GM12874 (cell line): ENCODE measurements around the gene IFITM5.

ENCODE experiments used
- TF ChIP-seq, protein P1 (sequence below): IDR thresholded peaks from 2 replicates; pipeline ENCODE4 v1.5.1; 2011; ENCODE audit warnings: low read depth, mild to moderate bottlenecking, control low read depth, low read length, moderate library complexity; ENCODE audit not compliant: insufficient read depth

The IFITM5 gene

DNA sequence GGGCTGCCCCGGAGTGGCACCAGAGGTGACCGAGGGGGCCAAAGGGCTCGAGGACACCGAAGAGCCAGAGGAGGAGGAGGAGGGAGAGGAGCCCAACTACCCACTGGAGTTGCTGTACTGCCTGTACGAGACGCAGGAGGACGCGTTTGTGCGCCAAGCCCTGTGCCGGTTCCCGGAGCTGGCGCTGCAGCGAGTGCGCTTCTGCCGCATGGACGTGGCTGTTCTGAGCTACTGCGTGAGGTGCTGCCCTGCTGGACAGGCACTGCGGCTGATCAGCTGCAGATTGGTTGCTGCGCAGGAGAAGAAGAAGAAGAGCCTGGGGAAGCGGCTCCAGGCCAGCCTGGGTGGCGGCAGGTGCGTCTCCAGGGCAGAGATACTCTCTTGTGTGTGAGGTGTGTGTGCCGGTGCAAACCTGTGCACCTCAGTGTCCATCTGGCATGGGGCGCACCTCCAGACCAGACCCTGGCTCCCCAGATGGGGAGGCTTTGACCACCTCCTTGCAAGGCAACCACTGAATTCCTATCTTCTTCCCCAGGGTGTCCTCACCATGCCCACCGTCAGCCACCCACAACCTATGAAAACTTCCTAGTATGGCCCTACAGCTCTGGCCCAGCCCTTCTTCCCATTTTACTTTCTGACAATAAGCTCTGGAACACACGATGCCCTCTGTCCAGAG lies 17.7 kb downstream of the IFITM5 start:
- TF ChIP-seq, protein P1, sequence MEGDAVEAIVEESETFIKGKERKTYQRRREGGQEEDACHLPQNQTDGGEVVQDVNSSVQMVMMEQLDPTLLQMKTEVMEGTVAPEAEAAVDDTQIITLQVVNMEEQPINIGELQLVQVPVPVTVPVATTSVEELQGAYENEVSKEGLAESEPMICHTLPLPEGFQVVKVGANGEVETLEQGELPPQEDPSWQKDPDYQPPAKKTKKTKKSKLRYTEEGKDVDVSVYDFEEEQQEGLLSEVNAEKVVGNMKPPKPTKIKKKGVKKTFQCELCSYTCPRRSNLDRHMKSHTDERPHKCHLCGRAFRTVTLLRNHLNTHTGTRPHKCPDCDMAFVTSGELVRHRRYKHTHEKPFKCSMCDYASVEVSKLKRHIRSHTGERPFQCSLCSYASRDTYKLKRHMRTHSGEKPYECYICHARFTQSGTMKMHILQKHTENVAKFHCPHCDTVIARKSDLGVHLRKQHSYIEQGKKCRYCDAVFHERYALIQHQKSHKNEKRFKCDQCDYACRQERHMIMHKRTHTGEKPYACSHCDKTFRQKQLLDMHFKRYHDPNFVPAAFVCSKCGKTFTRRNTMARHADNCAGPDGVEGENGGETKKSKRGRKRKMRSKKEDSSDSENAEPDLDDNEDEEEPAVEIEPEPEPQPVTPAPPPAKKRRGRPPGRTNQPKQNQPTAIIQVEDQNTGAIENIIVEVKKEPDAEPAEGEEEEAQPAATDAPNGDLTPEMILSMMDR = no peak

- TF ChIP-seq, protein P1 = no peak
Observed at GRCh38 chr11:280706-281485, 18.4 kb downstream of the IFITM5 start.

GRCh38 chr11:279966-280705 lies 19.2 kb downstream of the IFITM5 start:
- TF ChIP-seq, protein P1 = no peak

DNA sequence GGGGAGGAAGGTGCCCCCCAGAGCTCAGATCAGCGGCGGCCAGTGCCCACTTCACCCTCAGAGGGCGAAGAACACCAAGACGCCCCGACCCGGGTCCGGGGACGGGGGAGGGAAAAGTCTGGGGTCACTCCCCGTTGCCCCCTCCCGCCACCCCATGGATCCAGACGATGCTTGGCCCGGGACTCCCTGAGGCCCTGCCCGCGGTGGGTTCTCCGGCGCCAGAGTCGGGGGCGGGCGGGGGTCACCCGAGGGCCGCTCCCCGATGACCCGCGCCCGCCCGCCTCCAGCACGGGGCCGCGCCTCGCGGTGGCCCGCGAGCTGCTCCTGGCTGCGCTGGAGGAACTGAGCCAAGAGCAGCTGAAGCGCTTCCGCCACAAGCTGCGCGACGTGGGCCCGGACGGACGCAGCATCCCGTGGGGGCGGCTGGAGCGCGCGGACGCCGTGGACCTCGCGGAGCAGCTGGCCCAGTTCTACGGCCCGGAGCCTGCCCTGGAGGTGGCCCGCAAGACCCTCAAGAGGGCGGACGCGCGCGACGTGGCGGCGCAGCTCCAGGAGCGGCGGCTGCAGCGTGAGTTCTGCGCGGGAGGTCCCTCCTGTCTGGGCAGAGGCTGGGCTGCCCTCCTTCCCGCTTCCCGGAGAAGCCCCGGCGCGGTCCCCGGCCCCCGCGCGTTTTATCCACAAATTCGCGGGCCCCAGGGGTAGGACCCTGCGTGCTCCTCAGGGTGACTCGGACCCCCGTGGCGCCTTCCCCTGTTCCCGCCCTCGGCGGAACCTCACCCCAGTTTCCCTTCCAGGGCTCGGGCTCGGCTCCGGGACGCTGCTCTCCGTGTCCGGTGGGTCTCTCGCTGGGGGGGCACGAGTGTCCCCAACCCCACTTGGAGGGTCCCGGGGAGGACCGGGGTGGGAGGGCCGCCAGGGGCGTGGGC lies 20.0 kb downstream of the IFITM5 start:
- TF ChIP-seq, protein P1 = no peak

DNA sequence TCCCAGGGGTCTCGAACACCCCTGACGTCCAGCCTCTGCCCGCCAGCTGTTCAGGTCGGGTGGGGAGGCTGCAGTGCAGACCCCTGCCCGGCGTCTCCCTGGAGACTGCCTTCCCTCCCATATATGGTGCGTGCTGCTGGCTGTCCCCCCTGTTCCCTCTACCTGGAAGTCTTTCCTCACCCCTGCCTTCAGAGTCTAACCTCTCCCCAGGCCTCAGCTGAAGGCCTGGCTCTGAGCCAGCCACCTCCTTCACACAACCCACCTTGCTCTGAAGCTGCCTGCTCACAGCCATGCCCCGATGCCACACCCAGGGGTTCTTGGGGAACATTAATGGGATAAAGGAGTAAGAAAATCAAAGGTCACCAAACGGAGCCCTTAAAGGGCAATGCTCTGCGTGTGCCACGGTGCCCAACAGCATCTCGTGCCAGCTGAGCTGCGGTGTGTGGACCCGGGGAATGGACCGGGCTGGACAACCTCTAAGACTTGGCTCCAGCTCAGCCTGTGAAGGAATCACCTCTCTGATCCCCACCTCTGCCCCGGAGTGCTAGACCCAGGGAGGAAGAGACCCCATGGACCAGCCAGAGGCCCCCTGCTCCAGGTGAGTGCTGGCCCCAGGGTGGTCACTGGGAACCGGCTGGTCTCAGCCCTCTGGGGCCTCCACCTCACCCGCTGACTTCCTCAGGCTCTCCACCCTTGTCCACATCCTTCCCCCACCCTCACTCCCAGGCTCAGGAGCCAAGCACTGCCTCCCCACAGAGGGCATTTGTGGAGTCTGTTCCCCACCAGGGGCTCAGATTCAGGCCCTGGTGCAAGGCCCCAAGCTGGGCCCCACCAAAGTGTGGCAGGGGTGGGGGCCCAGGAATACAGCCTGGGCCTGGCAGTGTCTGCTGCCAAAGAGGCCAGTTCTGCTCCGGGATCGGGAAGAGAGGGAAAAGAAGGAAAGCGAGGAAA lies 21.1 kb downstream of the IFITM5 start, which contains the start of gene NLRP6:
NLRP6 (plus strand) TSS at position 407 of the 951 bp plus-strand sequence; CDS start at position 570, 163 bp downstream.
- TF ChIP-seq, protein P1 = no peak

GRCh38 chr11:276219-276618 lies 23.1 kb downstream of the IFITM5 start:
- TF ChIP-seq, protein P1 = no peak
